ENCODE measurements around the gene HMCN2.

HMCN2 gene

DNA sequence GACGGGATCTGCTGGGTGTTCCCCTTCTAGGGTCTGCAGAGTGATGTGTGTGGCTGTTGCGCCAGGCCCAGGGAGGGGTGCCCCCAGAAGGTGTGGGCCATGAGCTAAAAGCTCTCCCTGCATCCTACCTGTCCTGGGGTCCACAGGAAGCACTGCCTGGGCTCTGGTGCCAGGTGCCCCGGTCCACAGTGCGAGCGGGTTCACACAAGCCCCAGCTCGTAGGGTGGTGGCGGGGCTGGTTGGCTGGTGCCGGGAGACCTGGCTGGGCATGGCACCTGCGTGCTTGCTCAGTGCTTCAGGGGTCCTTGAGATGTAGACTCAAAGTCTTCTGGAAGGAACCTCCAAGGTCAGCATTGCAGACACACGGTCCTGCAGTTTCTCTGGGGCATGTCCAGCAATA lies 204.7 kb downstream of the HMCN2 start:
- Histone ChIP-seq H3K14ac (ENCODE audit: low read length in 2 of 2) (no peak overlapping the region), H2BK5ac (ENCODE audit: low read depth, low read length, poor library complexity, severe bottlenecking) (no peak overlapping the region), H2BK15ac (ENCODE audit: low read depth, poor library complexity, severe bottlenecking) (no peak overlapping the region), H3K27ac (ENCODE audit: low read length, poor library complexity, severe bottlenecking) (no peak overlapping the region), H3K4me1 (ENCODE audit: control insufficient read depth, insufficient read depth, low read depth, low read length) (no peaks in the 10 kb centered on the region), H4K91ac (ENCODE audit: low read length) (no peak overlapping the region), H3K27me3 (ENCODE audit: control insufficient read depth in 1 of 2, insufficient read depth in 1 of 2, low read length in 2 of 2) (no peaks in the 10 kb centered on the region), H3K36me3 (ENCODE audit: control insufficient read depth in 1 of 2, insufficient read depth in 2 of 2, low read depth in 1 of 2, low read length in 2 of 2) (peaks cover 51 to 88% of the 10 kb centered on the region in 2 experiments), H3K79me1 (replicated peaks; ENCODE audit: low read length, poor library complexity, severe bottlenecking) (no peaks in the 10 kb centered on the region), H2AK5ac (ENCODE audit: low read length, severe bottlenecking) (no peak overlapping the region), H4K8ac (ENCODE audit: low read length) (no peak overlapping the region), H2BK12ac (ENCODE audit: low read length in 2 of 2) (no peak overlapping the region), H3K23ac (ENCODE audit: low read length in 2 of 2) (no peak overlapping the region), H3K9me3 (ENCODE audit: control insufficient read depth, low read length) (no peaks in the 10 kb centered on the region), H3K18ac (ENCODE audit: low read depth in 1 of 2, low read length in 2 of 2) (no peak overlapping the region), H2AFZ (ENCODE audit: low read depth, low read length) (no peak overlapping the region), H2BK120ac (ENCODE audit: low read depth, low read length) (no peak overlapping the region), H3K4ac (ENCODE audit: low read depth in 1 of 2, low read length in 2 of 2) (no peak overlapping the region), H3K4me2 (ENCODE audit: low read length, poor library complexity, severe bottlenecking) (no peak overlapping the region), H3K9ac (ENCODE audit: low read length) (no peak overlapping the region), H3K4me3 (ENCODE audit: insufficient read depth in 1 of 2, low read depth in 1 of 2, low read length in 2 of 2) (no peak overlapping the region)
- 95% methylated on average over 10 of the region's 10 CpGs for WGBS
- DNase-seq: no peak

- DNase-seq: no peak
- Histone ChIP-seq H3K18ac (ENCODE audit: low read depth in 1 of 2, low read length in 2 of 2) (no peak overlapping the region), H3K4me1 (ENCODE audit: control insufficient read depth, insufficient read depth, low read depth, low read length) (no peaks in the 10 kb centered on the region), H4K91ac (ENCODE audit: low read length) (no peak overlapping the region), H3K23ac (ENCODE audit: low read length in 2 of 2) (no peak overlapping the region), H2BK15ac (ENCODE audit: low read depth, poor library complexity, severe bottlenecking) (no peak overlapping the region), H2BK120ac (ENCODE audit: low read depth, low read length) (no peak overlapping the region), H3K79me1 (replicated peaks; ENCODE audit: low read length, poor library complexity, severe bottlenecking) (no peaks in the 10 kb centered on the region), H3K14ac (ENCODE audit: low read length in 2 of 2) (no peak overlapping the region), H3K27ac (ENCODE audit: low read length, poor library complexity, severe bottlenecking) (no peak overlapping the region), H3K9ac (ENCODE audit: low read length) (no peak overlapping the region), H3K4me3 (ENCODE audit: insufficient read depth in 1 of 2, low read depth in 1 of 2, low read length in 2 of 2) (no peak overlapping the region), H3K36me3 (ENCODE audit: control insufficient read depth in 1 of 2, insufficient read depth in 2 of 2, low read depth in 1 of 2, low read length in 2 of 2) (peaks cover 46 to 87% of the 10 kb centered on the region in 2 experiments), H3K9me3 (ENCODE audit: control insufficient read depth, low read length) (no peaks in the 10 kb centered on the region), H3K27me3 (ENCODE audit: control insufficient read depth in 1 of 2, insufficient read depth in 1 of 2, low read length in 2 of 2) (no peaks in the 10 kb centered on the region), H2AFZ (ENCODE audit: low read depth, low read length) (no peak overlapping the region), H3K4me2 (ENCODE audit: low read length, poor library complexity, severe bottlenecking) (no peak overlapping the region), H4K8ac (ENCODE audit: low read length) (no peak overlapping the region), H3K4ac (ENCODE audit: low read depth in 1 of 2, low read length in 2 of 2) (no peak overlapping the region), H2BK12ac (ENCODE audit: low read length in 2 of 2) (no peak overlapping the region), H2AK5ac (ENCODE audit: low read length, severe bottlenecking) (no peak overlapping the region), H2BK5ac (ENCODE audit: low read depth, low read length, poor library complexity, severe bottlenecking) (no peak overlapping the region)
- WGBS: 97% methylated on average over 12 of the region's 12 CpGs
Observed at GRCh38 chr9:130470950-130471349, 205.4 kb downstream of the HMCN2 start.

DNA sequence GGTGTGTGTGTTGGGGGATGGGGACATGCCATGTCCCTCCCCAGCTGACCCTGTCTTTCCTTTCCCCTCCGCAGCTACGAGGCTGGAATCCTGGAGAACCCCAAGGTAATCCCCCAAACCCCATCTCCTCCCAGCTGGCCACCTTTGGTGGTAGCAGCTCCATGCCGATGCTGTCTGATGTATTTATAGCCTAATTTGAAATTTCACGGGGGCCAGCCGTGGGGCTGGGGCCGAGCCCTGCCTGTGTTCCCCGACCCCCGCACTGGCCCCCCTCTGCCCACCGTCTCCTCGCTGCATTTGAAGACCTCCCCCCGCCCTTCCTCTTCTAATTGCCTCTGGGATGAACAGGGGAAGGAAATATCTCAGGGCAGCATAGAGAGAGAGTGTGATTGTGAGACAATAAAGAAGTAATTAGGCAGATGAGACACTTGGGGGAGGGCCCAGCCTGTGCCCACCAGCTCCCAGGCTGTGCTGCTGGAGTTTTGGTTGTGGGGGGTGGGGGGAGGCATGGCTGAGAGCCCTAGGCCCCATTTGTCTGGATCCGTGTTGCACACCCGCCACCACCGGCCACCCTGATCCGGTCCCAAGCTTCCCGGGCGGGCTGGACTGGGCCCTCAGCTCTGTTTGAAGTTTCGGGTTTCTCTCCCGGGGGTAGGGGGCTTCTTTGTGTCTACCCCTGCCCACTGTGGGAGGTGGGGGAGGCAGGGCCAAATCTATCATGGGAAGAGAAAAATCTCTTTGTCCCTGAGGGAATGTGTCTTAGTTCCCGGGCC lies 206.0 kb downstream of the HMCN2 start:
- Histone ChIP-seq H3K9me3 (ENCODE audit: control insufficient read depth, low read length) (no peaks in the 10 kb centered on the region), H3K9ac (ENCODE audit: low read length) (no peak overlapping the region), H3K14ac (ENCODE audit: low read length in 2 of 2) (no peak overlapping the region), H3K79me1 (replicated peaks; ENCODE audit: low read length, poor library complexity, severe bottlenecking) (no peaks in the 10 kb centered on the region), H4K8ac (ENCODE audit: low read length) (no peak overlapping the region), H4K91ac (ENCODE audit: low read length) (no peak overlapping the region), H3K4me1 (ENCODE audit: control insufficient read depth, insufficient read depth, low read depth, low read length) (no peaks in the 10 kb centered on the region), H3K4me2 (ENCODE audit: low read length, poor library complexity, severe bottlenecking) (no peak overlapping the region), H3K18ac (ENCODE audit: low read depth in 1 of 2, low read length in 2 of 2) (no peak overlapping the region), H3K36me3 (ENCODE audit: control insufficient read depth in 1 of 2, insufficient read depth in 2 of 2, low read depth in 1 of 2, low read length in 2 of 2) (peaks cover 45 to 87% of the 10 kb centered on the region in 2 experiments), H2BK15ac (ENCODE audit: low read depth, poor library complexity, severe bottlenecking) (no peak overlapping the region), H3K27ac (ENCODE audit: low read length, poor library complexity, severe bottlenecking) (no peak overlapping the region), H2AFZ (ENCODE audit: low read depth, low read length) (no peak overlapping the region), H2BK120ac (ENCODE audit: low read depth, low read length) (no peak overlapping the region), H2BK5ac (ENCODE audit: low read depth, low read length, poor library complexity, severe bottlenecking) (no peak overlapping the region), H3K4ac (ENCODE audit: low read depth in 1 of 2, low read length in 2 of 2) (no peak overlapping the region), H3K4me3 (ENCODE audit: insufficient read depth in 1 of 2, low read depth in 1 of 2, low read length in 2 of 2) (no peak overlapping the region), H3K27me3 (ENCODE audit: control insufficient read depth in 1 of 2, insufficient read depth in 1 of 2, low read length in 2 of 2) (no peaks in the 10 kb centered on the region), H3K23ac (ENCODE audit: low read length in 2 of 2) (no peak overlapping the region), H2AK5ac (ENCODE audit: low read length, severe bottlenecking) (no peak overlapping the region), H2BK12ac (ENCODE audit: low read length in 2 of 2) (no peak overlapping the region)
- no peak for DNase-seq
- WGBS: 73% methylated on average over 14 of the region's 20 CpGs

DNA sequence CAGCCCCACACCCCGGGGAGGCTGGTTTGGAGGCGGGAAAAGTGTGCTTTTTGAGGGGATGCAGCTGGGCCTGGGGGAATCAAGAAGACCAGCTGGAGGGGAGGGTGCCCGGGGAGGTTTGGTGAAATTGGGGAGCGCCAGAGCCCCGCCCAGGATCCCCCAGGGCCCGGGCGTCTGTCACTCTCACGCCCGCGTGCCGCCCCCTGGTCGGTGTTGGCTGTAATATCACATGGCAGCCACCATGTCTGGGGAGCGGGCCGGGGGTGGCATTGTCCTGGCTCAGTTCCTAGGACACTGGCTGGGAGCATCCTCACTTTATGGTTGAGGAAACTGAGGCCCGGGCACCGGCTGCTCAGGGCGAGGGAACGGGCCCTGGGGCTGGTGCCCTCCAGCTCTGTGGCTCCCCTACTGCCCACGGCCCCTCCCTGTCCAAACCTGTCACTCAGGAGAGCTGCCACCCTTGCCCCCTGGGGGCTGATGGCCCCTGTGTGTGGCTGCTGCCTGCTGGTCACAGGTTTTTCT lies 206.7 kb downstream of the HMCN2 start:
- DNase-seq: no peak
- H4K91ac ChIP-seq (ENCODE audit: low read length): no peak overlapping the region

More for the DNA sequence above, 206.7 kb downstream of the HMCN2 start:
- H3K79me1 ChIP-seq (replicated peaks; ENCODE audit: low read length, poor library complexity, severe bottlenecking): no peaks in the 10 kb centered on the region
- no peak overlapping the region for H3K27ac ChIP-seq (ENCODE audit: low read length, poor library complexity, severe bottlenecking)
- H3K9ac ChIP-seq (ENCODE audit: low read length): no peak overlapping the region
- H2BK5ac ChIP-seq (ENCODE audit: low read depth, low read length, poor library complexity, severe bottlenecking): no peak overlapping the region
- no peak overlapping the region for H2BK12ac ChIP-seq (ENCODE audit: low read length in 2 of 2)
- H2AK5ac ChIP-seq (ENCODE audit: low read length, severe bottlenecking): no peak overlapping the region
- H3K4ac ChIP-seq (ENCODE audit: low read depth in 1 of 2, low read length in 2 of 2): no peak overlapping the region
- no peaks in the 10 kb centered on the region for H3K27me3 ChIP-seq (ENCODE audit: control insufficient read depth in 1 of 2, insufficient read depth in 1 of 2, low read length in 2 of 2)
- no peak overlapping the region for H2BK15ac ChIP-seq (ENCODE audit: low read depth, poor library complexity, severe bottlenecking)
- no peaks in the 10 kb centered on the region for H3K4me1 ChIP-seq (ENCODE audit: control insufficient read depth, insufficient read depth, low read depth, low read length)
- H2AFZ ChIP-seq (ENCODE audit: low read depth, low read length): no peak overlapping the region
- no peak overlapping the region for H3K18ac ChIP-seq (ENCODE audit: low read depth in 1 of 2, low read length in 2 of 2)
- no peak overlapping the region for H4K8ac ChIP-seq (ENCODE audit: low read length)
- 89% methylated on average over 18 of the region's 19 CpGs for WGBS
- H2BK120ac ChIP-seq (ENCODE audit: low read depth, low read length): no peak overlapping the region
- no peaks in the 10 kb centered on the region for H3K9me3 ChIP-seq (ENCODE audit: control insufficient read depth, low read length)
- no peak overlapping the region for H3K23ac ChIP-seq (ENCODE audit: low read length in 2 of 2)
- H3K4me2 ChIP-seq (ENCODE audit: low read length, poor library complexity, severe bottlenecking): no peak overlapping the region
- peaks cover 46 to 87% of the 10 kb centered on the region in 2 experiments for H3K36me3 ChIP-seq (ENCODE audit: control insufficient read depth in 1 of 2, insufficient read depth in 2 of 2, low read depth in 1 of 2, low read length in 2 of 2)
- no peak overlapping the region for H3K14ac ChIP-seq (ENCODE audit: low read length in 2 of 2)
- H3K4me3 ChIP-seq (ENCODE audit: insufficient read depth in 1 of 2, low read depth in 1 of 2, low read length in 2 of 2): no peak overlapping the region

Data from mesenchymal stem cell (in vitro differentiated cells and primary cell).